Brain microvascular endothelial cell (primary cell): ENCODE results near the gene CELF5.
"Not testable (repeated sequence)": the region's sequence is repeated elsewhere in the genome, so short reads cannot be mapped to it uniquely, and the experiment has no call there.

ENCODE experiments used
- DNase-seq: peaks from one replicate; pipeline ENCODE4 v3.0.0-alpha.2; 2020
- H3K27ac ChIP-seq: fragments of 250-450 bp; sonication (Bioruptor Pico); 2 replicates; pipeline ENCODE4 v1.5.1; 2020; ENCODE audit warnings: mild to moderate bottlenecking, moderate library complexity
- H3K27me3 ChIP-seq: fragments of 250-450 bp; sonication (Bioruptor Pico); replicated peaks from 2 replicates; pipeline ENCODE4 v1.5.1; 2020; ENCODE audit warnings: mild to moderate bottlenecking
- H3K36me3 ChIP-seq: fragments of 250-450 bp; sonication (Bioruptor Pico); replicated peaks from 2 replicates; pipeline ENCODE4 v1.5.1; 2020; ENCODE audit warnings: mild to moderate bottlenecking
- H3K4me3 ChIP-seq: 2 replicates; pipeline ENCODE4 v1.5.1; 2011; ENCODE audit warnings: low read depth, mild to moderate bottlenecking, control low read depth, low read length, moderate library complexity
- in situ Hi-C: cut with HindIII; loops from 2 replicates; pipeline ENCODE4 v1.10.0; 2017; ENCODE audit warnings: low sequenced_read_pairs, low pct_ligation_motif_present
- TF ChIP-seq, protein P1 (sequence below): IDR thresholded peaks from 2 replicates; pipeline ENCODE4 v1.5.1; 2011; ENCODE audit warnings: low read depth, mild to moderate bottlenecking, moderate library complexity, low read length, control low read depth, inconsistent platforms; ENCODE audit errors: missing control alignments

Gene CELF5

GRCh38 chr19:3234800-3235199, 10.3 kb downstream of the CELF5 start:
- DNase-seq: no peak
- in situ Hi-C loops: no loop called here

DNA sequence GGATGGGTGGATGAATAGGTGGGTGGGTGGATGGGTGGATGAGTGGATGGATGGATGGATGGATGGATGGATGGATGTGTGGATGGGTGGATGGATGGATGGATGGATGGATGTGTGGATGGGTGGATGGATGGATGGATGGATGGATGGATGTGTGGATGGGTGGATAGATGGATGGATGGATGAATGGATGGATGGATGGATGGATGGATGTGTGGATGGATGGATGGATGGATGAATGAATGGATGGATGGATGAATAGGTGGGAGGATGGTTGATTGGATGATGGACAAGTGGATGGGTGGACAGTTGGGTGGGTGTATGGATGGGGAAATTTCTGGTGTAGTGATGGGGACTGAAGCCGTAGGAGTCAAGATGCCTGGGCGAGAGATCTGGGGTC, 11.1 kb downstream of the CELF5 start:
- H3K27me3 ChIP-seq, H3K27ac ChIP-seq, in situ Hi-C loops, H3K4me3 ChIP-seq, DNase-seq, H3K36me3 ChIP-seq: not testable (repeated sequence)

More at GRCh38 chr19:3234800-3235199, 10.3 kb downstream of the CELF5 start:
- TF ChIP-seq, protein P1, sequence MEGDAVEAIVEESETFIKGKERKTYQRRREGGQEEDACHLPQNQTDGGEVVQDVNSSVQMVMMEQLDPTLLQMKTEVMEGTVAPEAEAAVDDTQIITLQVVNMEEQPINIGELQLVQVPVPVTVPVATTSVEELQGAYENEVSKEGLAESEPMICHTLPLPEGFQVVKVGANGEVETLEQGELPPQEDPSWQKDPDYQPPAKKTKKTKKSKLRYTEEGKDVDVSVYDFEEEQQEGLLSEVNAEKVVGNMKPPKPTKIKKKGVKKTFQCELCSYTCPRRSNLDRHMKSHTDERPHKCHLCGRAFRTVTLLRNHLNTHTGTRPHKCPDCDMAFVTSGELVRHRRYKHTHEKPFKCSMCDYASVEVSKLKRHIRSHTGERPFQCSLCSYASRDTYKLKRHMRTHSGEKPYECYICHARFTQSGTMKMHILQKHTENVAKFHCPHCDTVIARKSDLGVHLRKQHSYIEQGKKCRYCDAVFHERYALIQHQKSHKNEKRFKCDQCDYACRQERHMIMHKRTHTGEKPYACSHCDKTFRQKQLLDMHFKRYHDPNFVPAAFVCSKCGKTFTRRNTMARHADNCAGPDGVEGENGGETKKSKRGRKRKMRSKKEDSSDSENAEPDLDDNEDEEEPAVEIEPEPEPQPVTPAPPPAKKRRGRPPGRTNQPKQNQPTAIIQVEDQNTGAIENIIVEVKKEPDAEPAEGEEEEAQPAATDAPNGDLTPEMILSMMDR: peak; percentile 46
- Histone ChIP-seq H3K27me3 (no peaks in the 10 kb centered on the region), H3K36me3 (no peaks in the 10 kb centered on the region), H3K27ac (no peak overlapping the region), H3K4me3 (no peak overlapping the region)

- in situ Hi-C loops: no loop called here
- no peaks in the 10 kb centered on the region for H3K36me3 ChIP-seq
These were observed 11.8 kb downstream of the CELF5 start for GRCh38 chr19:3236272-3236671.

GRCh38 chr19:3238066-3238561, 13.7 kb downstream of the CELF5 start:
- TF ChIP-seq, protein P1: no peak
- no peak overlapping the region for H3K4me3 ChIP-seq
- DNase-seq: no peak
- no peaks in the 10 kb centered on the region for H3K27me3 ChIP-seq
- no peaks in the 10 kb centered on the region for H3K36me3 ChIP-seq
- in situ Hi-C loops: no loop called here
- no peak overlapping the region for H3K27ac ChIP-seq

More at GRCh38 chr19:3236272-3236671, 11.8 kb downstream of the CELF5 start:
- H3K27me3 ChIP-seq: no peaks in the 10 kb centered on the region
- DNase-seq: no peak
- no peak overlapping the region for H3K27ac ChIP-seq
- no peak overlapping the region for H3K4me3 ChIP-seq
- TF ChIP-seq, protein P1: no peak

GRCh38 chr19:3239367-3239766, 14.9 kb downstream of the CELF5 start:
- in situ Hi-C loops: no loop called here

GRCh38 chr19:3243819-3244700, 19.6 kb downstream of the CELF5 start:
- in situ Hi-C loops: no loop called here
- Histone ChIP-seq H3K36me3 (no peaks in the 10 kb centered on the region), H3K27ac (no peak overlapping the region), H3K4me3 (no peak overlapping the region), H3K27me3 (no peaks in the 10 kb centered on the region)
- DNase-seq: peak; percentile 43
- TF ChIP-seq, protein P1: no peak

More at GRCh38 chr19:3239367-3239766, 14.9 kb downstream of the CELF5 start:
- no peak overlapping the region for H3K27ac ChIP-seq
- H3K36me3 ChIP-seq: no peaks in the 10 kb centered on the region
- no peak for DNase-seq
- H3K4me3 ChIP-seq: no peak overlapping the region
- no peaks in the 10 kb centered on the region for H3K27me3 ChIP-seq
- TF ChIP-seq, protein P1: no peak
